Measurements from ENCODE around the gene CD58. TPM values are rescaled to one million over a fixed set of nuclear protein-coding genes. Genes with fewer than 3 reads are reported as not detected.

Gene CD58
- total and polyA plus RNA-seq, 8 donors, result 10.1 to 39.5 (median 13.7) TPM

- Histone ChIP-seq H3K4me1 (peaks cover 0 to 22% of the 10 kb centered on the region in 2 donors), H3K27me3 (no peaks in the 10 kb centered on the region), H3K36me3 (peaks cover 0 to 10% of the 10 kb centered on the region in 2 donors), H3K9me3 (no peaks in the 10 kb centered on the region), H3K4me3 (no peak overlapping the region), H3K27ac (no peak overlapping the region)
- ATAC-seq, result no peak
- TF ChIP-seq CTCF (IDR thresholded peaks at IDR 0.05), result no peak
- intact Hi-C loops (cut with DNase I), result no loop called here
- DNase-seq, result no peak
Observed at GRCh38 chr1:116525440-116525839, 45.4 kb downstream of the CD58 start.

- Histone ChIP-seq H3K4me1 (peaks cover 0 to 36% of the 10 kb centered on the region in 2 donors), H3K9me3 (no peaks in the 10 kb centered on the region), H3K4me3 (no peak overlapping the region), H3K27ac (peak overlapping the region in 1 of 2 donors; percentile 57), H3K27me3 (no peaks in the 10 kb centered on the region), H3K36me3 (peaks cover 0 to 27% of the 10 kb centered on the region in 2 donors)
- TF ChIP-seq CTCF (IDR thresholded peaks at IDR 0.05), result no peak
- intact Hi-C loops (cut with DNase I), result no loop called here
- peak; percentile 86 for ATAC-seq
- DNase-seq, result no peak
Observed at GRCh38 chr1:116521186-116521585, 49.6 kb downstream of the CD58 start.

GRCh38 chr1:116518400-116518799 is 52.4 kb downstream of the CD58 start:
- Histone ChIP-seq H3K36me3 (peaks cover 0 to 27% of the 10 kb centered on the region in 2 donors), H3K27ac (no peak overlapping the region), H3K9me3 (no peaks in the 10 kb centered on the region), H3K4me3 (no peak overlapping the region), H3K4me1 (peaks cover 0 to 63% of the 10 kb centered on the region in 2 donors), H3K27me3 (no peaks in the 10 kb centered on the region)
- no peak for ATAC-seq
- no peak for TF ChIP-seq CTCF (IDR thresholded peaks at IDR 0.05)
- DNase-seq, result no peak
- intact Hi-C loops (cut with DNase I), result no loop called here

- TF ChIP-seq CTCF (IDR thresholded peaks at IDR 0.05), result no peak
- H3K27me3 ChIP-seq, result no peaks in the 10 kb centered on the region
- no peak overlapping the region for H3K4me3 ChIP-seq
- no peaks in the 10 kb centered on the region for H3K9me3 ChIP-seq
- peaks cover 0 to 65% of the 10 kb centered on the region in 2 donors for H3K4me1 ChIP-seq
- ATAC-seq, result no peak
- peak overlapping the region in 1 of 2 donors; percentile 98 for H3K27ac ChIP-seq
- intact Hi-C loops (cut with DNase I), result no loop called here
- H3K36me3 ChIP-seq, result peaks cover 0 to 27% of the 10 kb centered on the region in 2 donors
- no peak for DNase-seq
Observed at GRCh38 chr1:116516631-116517030, 54.2 kb downstream of the CD58 start.

GRCh38 chr1:116515702-116516101 is 55.1 kb downstream of the CD58 start:
- Histone ChIP-seq H3K9me3 (no peaks in the 10 kb centered on the region), H3K27me3 (no peaks in the 10 kb centered on the region), H3K36me3 (peaks cover 0 to 23% of the 10 kb centered on the region in 2 donors), H3K27ac (peak overlapping the region; percentile 39 to 98), H3K4me1 (peaks cover 0 to 60% of the 10 kb centered on the region in 2 donors), H3K4me3 (no peak overlapping the region)
- intact Hi-C loops (cut with DNase I), result no loop called here
- no peak for DNase-seq
- ATAC-seq, result peak; percentile 51
- TF ChIP-seq CTCF (IDR thresholded peaks at IDR 0.05), result no peak
